DOHH2 (cell line): ENCODE results near the gene NAXD.

ENCODE experiments used
- H3F3A ChIP-seq: fragments of 200-600 bp; sonication (generic), shearing (Covaris generic); 2 replicates; pipeline ENCODE4 v1.6.0; 2016; ENCODE audit warnings: antibody characterized with exemption, mild to moderate bottlenecking; ENCODE audit not compliant: control insufficient read depth, insufficient read depth
- H3K27ac ChIP-seq: fragments of 200-600 bp; sonication (generic); 2 replicates; pipeline ENCODE4 v1.5.1; 2014; ENCODE audit warnings: low read depth, mild to moderate bottlenecking, low read length, moderate library complexity
- H3K27me3 ChIP-seq: fragments of 200-600 bp; sonication (generic); 2 replicates; pipeline ENCODE4 v1.6.1; 2014; ENCODE audit warnings: mild to moderate bottlenecking, low read length, mixed read lengths; ENCODE audit not compliant: control insufficient read depth
- H3K36me3 ChIP-seq: fragments of 200-600 bp; sonication (generic); 2 replicates; pipeline ENCODE4 v1.6.1; 2014; ENCODE audit warnings: mild to moderate bottlenecking, low read length, moderate library complexity, mixed read lengths; ENCODE audit not compliant: control insufficient read depth
- H3K4me1 ChIP-seq: fragments of 200-600 bp; sonication (generic); 2 replicates; pipeline ENCODE4 v1.6.1; 2014; ENCODE audit warnings: mild to moderate bottlenecking, low read length, mixed read lengths; ENCODE audit not compliant: control insufficient read depth
- H3K4me2 ChIP-seq: fragments of 200-600 bp; sonication (generic); 2 replicates; pipeline ENCODE4 v1.6.0; 2014; ENCODE audit warnings: mild to moderate bottlenecking, low read length, moderate library complexity
- H3K4me3 ChIP-seq: fragments of 200-600 bp; sonication (generic); 2 replicates; pipeline ENCODE4 v1.5.1; 2014; ENCODE audit warnings: mild to moderate bottlenecking, low read length, mixed read lengths
- H3K79me2 ChIP-seq: fragments of 200-600 bp; sonication (generic); 2 replicates; pipeline ENCODE4 v1.6.1; 2014; ENCODE audit warnings: mild to moderate bottlenecking, low read length, mixed read lengths; ENCODE audit not compliant: control insufficient read depth
- H3K9me2 ChIP-seq: fragments of 200-600 bp; sonication (generic); replicated peaks from 2 replicates; pipeline ENCODE4 v1.6.1; 2014; ENCODE audit warnings: mild to moderate bottlenecking, low read length, mixed read lengths; ENCODE audit not compliant: control insufficient read depth
- H3K9me3 ChIP-seq: fragments of 200-600 bp; sonication (generic); 2 replicates; pipeline ENCODE4 v1.6.1; 2014; ENCODE audit warnings: antibody characterized with exemption, low read length, mixed read lengths; ENCODE audit not compliant: control insufficient read depth, insufficient read depth
- H4K20me1 ChIP-seq: fragments of 200-600 bp; sonication (generic); 2 replicates; pipeline ENCODE4 v1.6.0; 2014; ENCODE audit warnings: low read depth, mild to moderate bottlenecking, antibody characterized with exemption, low read length, moderate library complexity; ENCODE audit not compliant: control insufficient read depth, insufficient read depth
- CTCF ChIP-seq: fragments of 200-600 bp; sonication (generic); IDR thresholded peaks from one replicate; pipeline ENCODE4 v1.5.1; 2014; ENCODE audit warnings: antibody characterized with exemption, mild to moderate bottlenecking, low read depth, low read length; ENCODE audit not compliant: poor library complexity, severe bottlenecking
- EZH2phosphoT487 ChIP-seq: fragments of 200-600 bp; sonication (generic); IDR thresholded peaks from 2 replicates; pipeline ENCODE4 v1.6.1; 2017; ENCODE audit warnings: borderline replicate concordance, mild to moderate bottlenecking, antibody characterized with exemption, low read length, moderate library complexity, mixed read lengths

The NAXD gene

GRCh38 chr13:110664673-110665072 is 49.3 kb downstream of the NAXD start:
- Histone ChIP-seq H3K9me3 (no peaks in the 10 kb centered on the region), H3K27me3 (no peaks in the 10 kb centered on the region), H3K36me3 (peaks cover 86% of the 10 kb centered on the region), H3K4me2 (no peak overlapping the region), H3K27ac (no peak overlapping the region), H4K20me1 (no peaks in the 10 kb centered on the region), H3K9me2 (no peaks in the 10 kb centered on the region), H3K79me2 (no peaks in the 10 kb centered on the region), H3F3A (no peaks in the 10 kb centered on the region), H3K4me1 (no peaks in the 10 kb centered on the region), H3K4me3 (no peak overlapping the region)
- TF ChIP-seq CTCF (no peak), EZH2phosphoT487 (no peak)

DNA sequence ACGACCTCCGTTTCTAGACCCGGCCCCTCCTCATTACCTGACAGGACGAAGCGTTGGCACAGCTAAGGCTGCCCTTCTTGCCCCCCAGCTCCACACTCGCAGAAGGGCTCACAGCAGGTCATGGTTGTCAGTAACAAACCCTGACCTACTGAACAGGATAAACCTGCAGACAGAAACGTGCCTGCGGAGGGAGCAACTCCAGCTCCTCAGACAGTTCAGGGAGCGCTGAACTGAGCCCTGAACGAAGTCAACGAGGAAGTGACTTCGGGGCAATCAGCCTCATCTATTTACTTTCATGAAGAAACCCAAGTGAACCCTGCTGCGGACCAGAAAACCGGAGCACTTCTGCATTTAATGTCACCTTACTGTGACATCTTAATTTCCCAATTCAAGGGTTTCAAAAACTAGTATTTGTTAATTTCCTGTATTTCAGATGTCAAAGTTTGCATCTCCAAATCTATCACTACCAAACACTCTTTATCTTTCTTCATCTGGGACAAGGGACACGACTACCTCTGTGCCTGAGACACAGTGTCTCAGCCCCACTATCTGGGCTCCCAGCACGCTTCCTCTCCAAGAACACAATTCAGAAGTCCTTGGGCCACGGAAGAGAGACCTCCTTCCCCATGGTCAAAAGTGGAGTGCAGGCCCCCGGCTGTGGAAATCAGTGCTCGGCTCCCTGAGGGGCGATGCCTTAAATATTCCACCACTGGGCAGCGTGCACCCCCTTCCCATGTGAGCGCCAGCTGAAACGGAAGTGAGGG is 50.3 kb downstream of the NAXD start:
- no peak for TF ChIP-seq CTCF
- no peak for TF ChIP-seq EZH2phosphoT487
- no peak overlapping the region for H3K4me2 ChIP-seq
- no peak overlapping the region for H3K4me3 ChIP-seq
- no peaks in the 10 kb centered on the region for H3K9me2 ChIP-seq
- no peak overlapping the region for H3K27ac ChIP-seq
- H4K20me1 ChIP-seq, result no peaks in the 10 kb centered on the region
- H3K79me2 ChIP-seq, result no peaks in the 10 kb centered on the region
- H3K4me1 ChIP-seq, result no peaks in the 10 kb centered on the region
- H3K36me3 ChIP-seq, result peaks cover 80% of the 10 kb centered on the region
- no peaks in the 10 kb centered on the region for H3F3A ChIP-seq
- H3K9me3 ChIP-seq, result no peaks in the 10 kb centered on the region
- no peaks in the 10 kb centered on the region for H3K27me3 ChIP-seq

- Histone ChIP-seq H3K27ac (no peak overlapping the region), H3K4me1 (no peaks in the 10 kb centered on the region), H4K20me1 (no peaks in the 10 kb centered on the region), H3F3A (no peaks in the 10 kb centered on the region), H3K36me3 (peaks cover 77% of the 10 kb centered on the region), H3K27me3 (no peaks in the 10 kb centered on the region), H3K9me2 (no peaks in the 10 kb centered on the region), H3K4me3 (no peak overlapping the region), H3K79me2 (no peaks in the 10 kb centered on the region), H3K4me2 (no peak overlapping the region), H3K9me3 (no peaks in the 10 kb centered on the region)
- no peak for TF ChIP-seq EZH2phosphoT487
- TF ChIP-seq CTCF, result no peak
Measured at GRCh38 chr13:110666255-110666533, 50.8 kb downstream of the NAXD start.
